ENCODE results near the gene GSG1L. TPM values are rescaled to one million over a fixed set of nuclear protein-coding genes. Genes with fewer than 3 reads are reported as not detected.

The GSG1L gene
- total RNA-seq, 3 donors from 2014 or later, result not detected

GRCh38 chr16:27781981-27782880 lies 281.3 kb downstream of the GSG1L start:
- ATAC-seq (no peak), DNase-seq (no peak)
- Mint-ChIP-seq H3K27me3 (ENCODE audit: low read depth) (no peaks in the 10 kb centered on the region), H3K36me3 (ENCODE audit: insufficient read depth) (no peaks in the 10 kb centered on the region), H3K4me3 (no peak overlapping the region), H3K4me1 (ENCODE audit: low read depth) (no peaks in the 10 kb centered on the region), H3K9me3 (no peaks in the 10 kb centered on the region)

- H3K4me1 Mint-ChIP-seq (ENCODE audit: low read depth), result no peaks in the 10 kb centered on the region
- ATAC-seq (no peak), DNase-seq (no peak)
- no peaks in the 10 kb centered on the region for H3K9me3 Mint-ChIP-seq
- H3K27me3 Mint-ChIP-seq (ENCODE audit: low read depth), result no peaks in the 10 kb centered on the region
- no peaks in the 10 kb centered on the region for H3K36me3 Mint-ChIP-seq (ENCODE audit: insufficient read depth)
- no peak overlapping the region for H3K4me3 Mint-ChIP-seq
These were observed 282.4 kb downstream of the GSG1L start for GRCh38 chr16:27781195-27781524.

- H3K4me3 Mint-ChIP-seq, result no peak overlapping the region
- H3K36me3 Mint-ChIP-seq (ENCODE audit: insufficient read depth), result no peaks in the 10 kb centered on the region
- no peaks in the 10 kb centered on the region for H3K27me3 Mint-ChIP-seq (ENCODE audit: low read depth)
- H3K9me3 Mint-ChIP-seq, result no peaks in the 10 kb centered on the region
- ATAC-seq (no peak), DNase-seq (no peak)
- no peaks in the 10 kb centered on the region for H3K4me1 Mint-ChIP-seq (ENCODE audit: low read depth)
These were observed 282.9 kb downstream of the GSG1L start for GRCh38 chr16:27780468-27781194.

- Mint-ChIP-seq H3K27me3 (ENCODE audit: low read depth) (no peaks in the 10 kb centered on the region), H3K4me1 (ENCODE audit: low read depth) (no peaks in the 10 kb centered on the region), H3K9me3 (no peaks in the 10 kb centered on the region), H3K36me3 (ENCODE audit: insufficient read depth) (no peaks in the 10 kb centered on the region), H3K4me3 (no peak overlapping the region)
- ATAC-seq (no peak), DNase-seq (no peak)
These were observed 283.8 kb downstream of the GSG1L start for GRCh38 chr16:27779641-27780164.

GRCh38 chr16:27778926-27779570 lies 284.5 kb downstream of the GSG1L start:
- Mint-ChIP-seq H3K9me3 (no peaks in the 10 kb centered on the region), H3K4me1 (ENCODE audit: low read depth) (no peaks in the 10 kb centered on the region), H3K4me3 (no peak overlapping the region), H3K27me3 (ENCODE audit: low read depth) (no peaks in the 10 kb centered on the region), H3K36me3 (ENCODE audit: insufficient read depth) (no peaks in the 10 kb centered on the region)
- ATAC-seq (no peak), DNase-seq (no peak)

- no peaks in the 10 kb centered on the region for H3K4me1 Mint-ChIP-seq (ENCODE audit: low read depth)
- no peaks in the 10 kb centered on the region for H3K9me3 Mint-ChIP-seq
- no peaks in the 10 kb centered on the region for H3K36me3 Mint-ChIP-seq (ENCODE audit: insufficient read depth)
- H3K4me3 Mint-ChIP-seq, result no peak overlapping the region
- DNase-seq (no peak), ATAC-seq (no peak)
- no peaks in the 10 kb centered on the region for H3K27me3 Mint-ChIP-seq (ENCODE audit: low read depth)
These were observed 285.2 kb downstream of the GSG1L start for GRCh38 chr16:27778171-27778925.

- Mint-ChIP-seq H3K4me1 (ENCODE audit: low read depth) (no peaks in the 10 kb centered on the region), H3K27me3 (ENCODE audit: low read depth) (no peaks in the 10 kb centered on the region), H3K9me3 (no peaks in the 10 kb centered on the region), H3K36me3 (ENCODE audit: insufficient read depth) (peaks cover 4% of the 10 kb centered on the region), H3K4me3 (no peak overlapping the region)
- DNase-seq (no peak), ATAC-seq (no peak)
These were observed 286.0 kb downstream of the GSG1L start for GRCh38 chr16:27777527-27777926.

GRCh38 chr16:27776556-27777225 lies 286.8 kb downstream of the GSG1L start:
- H3K36me3 Mint-ChIP-seq (ENCODE audit: insufficient read depth), result peaks cover 4% of the 10 kb centered on the region
- ATAC-seq, result no peak

GRCh38 chr16:27775254-27775653 lies 288.3 kb downstream of the GSG1L start:
- Mint-ChIP-seq H3K27me3 (ENCODE audit: low read depth) (no peaks in the 10 kb centered on the region), H3K9me3 (no peaks in the 10 kb centered on the region), H3K36me3 (ENCODE audit: insufficient read depth) (peaks cover 9% of the 10 kb centered on the region), H3K4me1 (ENCODE audit: low read depth) (no peaks in the 10 kb centered on the region), H3K4me3 (no peak overlapping the region)
- DNase-seq (no peak), ATAC-seq (no peak)

More at GRCh38 chr16:27776556-27777225, 286.8 kb downstream of the GSG1L start:
- DNase-seq, result no peak
- Mint-ChIP-seq H3K27me3 (ENCODE audit: low read depth) (no peaks in the 10 kb centered on the region), H3K4me3 (no peak overlapping the region), H3K9me3 (no peaks in the 10 kb centered on the region), H3K4me1 (ENCODE audit: low read depth) (no peaks in the 10 kb centered on the region)

- no peaks in the 10 kb centered on the region for H3K4me1 Mint-ChIP-seq (ENCODE audit: low read depth)
- H3K9me3 Mint-ChIP-seq, result no peaks in the 10 kb centered on the region
- H3K27me3 Mint-ChIP-seq (ENCODE audit: low read depth), result no peaks in the 10 kb centered on the region
- no peak overlapping the region for H3K4me3 Mint-ChIP-seq
- ATAC-seq (no peak), DNase-seq (no peak)
- peaks cover 9% of the 10 kb centered on the region for H3K36me3 Mint-ChIP-seq (ENCODE audit: insufficient read depth)
These were observed 288.7 kb downstream of the GSG1L start for GRCh38 chr16:27774779-27775178.

GRCh38 chr16:27773344-27773743 lies 290.2 kb downstream of the GSG1L start:
- H3K4me3 Mint-ChIP-seq, result no peak overlapping the region
- no peaks in the 10 kb centered on the region for H3K9me3 Mint-ChIP-seq
- H3K36me3 Mint-ChIP-seq (ENCODE audit: insufficient read depth), result peaks cover 9% of the 10 kb centered on the region
- no peaks in the 10 kb centered on the region for H3K27me3 Mint-ChIP-seq (ENCODE audit: low read depth)
- ATAC-seq (no peak), DNase-seq (no peak)
- no peaks in the 10 kb centered on the region for H3K4me1 Mint-ChIP-seq (ENCODE audit: low read depth)

- Mint-ChIP-seq H3K27me3 (ENCODE audit: low read depth) (no peaks in the 10 kb centered on the region), H3K9me3 (no peaks in the 10 kb centered on the region), H3K4me1 (ENCODE audit: low read depth) (no peaks in the 10 kb centered on the region), H3K36me3 (ENCODE audit: insufficient read depth) (peaks cover 9% of the 10 kb centered on the region), H3K4me3 (no peak overlapping the region)
- no peak for DNase-seq
- no peak for ATAC-seq
These were observed 291.3 kb downstream of the GSG1L start for GRCh38 chr16:27772093-27772825.
